HG02852 (cell line): Measurements from ENCODE around the gene SLC3A2.
A peak's percentile ranks its signal among the peaks of the same experiment; 100 is the strongest.
"Not testable (repeated sequence)": the region's sequence is repeated elsewhere in the genome, so short reads cannot be mapped to it uniquely, and the experiment has no call there.

ENCODE experiments used
- ATAC-seq: cut with Tn5 transposase; IDR thresholded peaks from one replicate; pipeline ENCODE4 v1.9.1; 2021; ENCODE audit warnings: mild to moderate bottlenecking, moderate library complexity; ENCODE audit not compliant: unreplicated experiment

Gene SLC3A2

DNA sequence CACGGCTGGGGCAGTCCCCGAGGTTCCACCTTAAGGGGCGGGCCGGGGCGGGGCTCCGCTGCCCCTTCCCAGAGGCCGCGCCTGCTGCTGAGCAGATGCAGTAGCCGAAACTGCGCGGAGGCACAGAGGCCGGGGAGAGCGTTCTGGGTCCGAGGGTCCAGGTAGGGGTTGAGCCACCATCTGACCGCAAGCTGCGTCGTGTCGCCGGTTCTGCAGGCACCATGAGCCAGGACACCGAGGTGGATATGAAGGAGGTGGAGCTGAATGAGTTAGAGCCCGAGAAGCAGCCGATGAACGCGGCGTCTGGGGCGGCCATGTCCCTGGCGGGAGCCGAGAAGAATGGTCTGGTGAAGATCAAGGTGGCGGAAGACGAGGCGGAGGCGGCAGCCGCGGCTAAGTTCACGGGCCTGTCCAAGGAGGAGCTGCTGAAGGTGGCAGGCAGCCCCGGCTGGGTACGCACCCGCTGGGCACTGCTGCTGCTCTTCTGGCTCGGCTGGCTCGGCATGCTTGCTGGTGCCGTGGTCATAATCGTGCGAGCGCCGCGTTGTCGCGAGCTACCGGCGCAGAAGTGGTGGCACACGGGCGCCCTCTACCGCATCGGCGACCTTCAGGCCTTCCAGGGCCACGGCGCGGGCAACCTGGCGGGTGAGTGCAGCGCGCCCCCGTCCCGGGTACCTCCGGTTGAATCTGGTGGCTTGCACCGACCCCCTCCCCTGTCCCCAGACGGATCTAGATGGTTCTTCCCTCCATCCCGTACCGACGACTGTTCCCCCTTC is at the start of gene SLC3A2:
Gene SLC3A2 (plus strand): TSS at position 94 of the 776 bp plus-strand sequence. CDS start 128 bp downstream, at position 222.
- peak; percentile 70 for ATAC-seq

DNA sequence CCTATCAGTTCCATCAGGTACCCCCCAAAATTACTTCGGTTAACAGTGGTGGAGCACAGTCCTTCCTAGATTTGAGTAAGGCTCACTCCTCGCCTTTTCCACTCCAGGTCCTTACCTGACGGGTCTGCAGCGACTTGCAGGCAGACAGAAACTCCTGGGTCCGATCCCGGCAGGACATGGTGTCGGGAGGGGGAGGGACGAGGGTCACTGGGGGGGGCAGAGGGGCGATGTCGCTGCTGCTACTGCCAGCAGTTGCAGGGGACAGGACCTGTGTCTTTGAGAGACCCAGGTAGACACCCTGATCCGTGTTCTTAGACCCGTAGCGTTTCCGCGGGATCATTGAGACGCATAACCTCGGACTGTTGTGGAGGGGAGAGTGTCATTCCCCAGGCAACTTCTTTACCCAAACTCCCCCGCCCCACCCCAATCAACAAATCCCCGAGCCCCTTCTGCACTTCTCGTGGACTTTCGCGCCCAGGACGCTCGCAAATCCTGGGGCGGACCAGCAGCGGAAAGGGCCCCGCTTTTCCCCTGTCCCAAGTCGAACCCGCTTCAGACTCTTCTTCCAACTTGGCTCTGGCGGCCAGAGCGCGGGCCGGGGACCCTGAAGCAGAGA is 49.7 kb upstream of the SLC3A2 start:
- ATAC-seq = no peak

DNA sequence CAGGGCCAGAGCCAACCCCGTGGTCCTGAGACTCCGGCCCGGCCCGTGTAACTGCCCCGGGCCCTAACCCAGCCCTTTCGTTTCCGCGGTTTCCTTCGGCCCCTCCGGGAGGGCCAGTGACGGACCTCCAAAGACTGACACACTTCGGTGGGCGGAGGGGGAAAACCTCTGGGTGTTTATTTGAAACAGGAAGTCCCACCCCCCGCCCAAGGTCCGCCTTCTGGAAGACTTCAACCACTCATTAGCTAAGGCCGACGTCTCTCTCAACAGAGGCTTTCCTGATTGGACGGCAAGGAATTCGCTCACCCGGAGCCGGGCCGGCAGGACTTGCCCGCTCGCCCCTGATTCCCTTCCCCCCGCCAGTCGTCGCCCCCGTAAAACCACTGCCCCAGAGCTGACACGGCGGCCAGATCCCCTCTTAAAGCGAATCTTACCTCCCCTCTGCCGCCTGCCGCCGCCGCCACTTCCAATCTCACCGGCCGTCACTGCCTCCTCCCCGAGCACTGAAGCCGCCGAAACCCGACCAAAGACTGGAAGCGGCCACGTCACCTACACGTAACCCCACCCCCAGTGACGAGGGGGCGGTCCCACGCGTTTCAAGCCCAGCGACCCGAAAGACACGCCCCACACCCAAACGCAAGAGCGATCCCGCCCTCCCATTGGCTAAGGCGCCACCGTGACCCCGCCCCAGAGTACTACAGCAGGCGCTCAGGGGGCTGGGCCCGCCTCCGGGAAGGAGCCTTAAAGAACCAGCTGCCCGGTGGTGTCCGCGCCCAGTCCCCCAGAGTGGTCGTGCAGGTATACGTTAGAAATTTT is 49.0 kb upstream of the SLC3A2 start, which contains the start of gene STX5:
Gene STX5 (minus strand): TSS at position 532 of the 816 bp plus-strand sequence. CDS start 808 bp downstream, outside the sequence.
- peak; percentile 85 for ATAC-seq

GRCh38 chr11:62832336-62833234 is 48.1 kb upstream of the SLC3A2 start, which contains the start of gene TEX54:
TSS of gene TEX54 (minus strand) at chr11:62832841.
- ATAC-seq = peak; percentile 13

DNA sequence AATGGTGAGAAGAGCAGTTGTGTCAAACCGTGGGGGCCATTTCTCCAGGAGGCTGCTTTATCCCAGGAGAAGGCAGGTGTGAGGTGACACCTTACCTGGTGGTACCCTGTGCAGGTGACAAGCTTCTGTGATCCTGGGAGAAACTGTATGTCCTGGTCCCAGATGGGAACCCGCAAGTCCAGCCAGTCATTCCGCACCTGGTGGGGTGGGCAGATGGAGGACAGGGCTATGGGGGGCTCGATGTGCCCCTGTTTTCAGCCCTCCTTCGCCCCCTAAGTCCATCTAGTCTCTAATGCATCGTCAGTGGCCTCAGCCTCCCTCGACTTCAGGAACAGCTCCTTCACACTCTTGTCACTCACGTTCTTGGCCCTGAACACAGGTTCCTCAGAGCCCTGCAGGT is 45.4 kb upstream of the SLC3A2 start:
- no peak for ATAC-seq

GRCh38 chr11:62839050-62839945 is 41.4 kb upstream of the SLC3A2 start, which contains the start of gene WDR74:
TSS of gene WDR74 (minus strand) at chr11:62839590. CDS start at chr11:62839570, 20 bp downstream.
- peak; percentile 39 for ATAC-seq

GRCh38 chr11:62840721-62841360 is 39.9 kb upstream of the SLC3A2 start:
- ATAC-seq = peak; percentile 7

- ATAC-seq = peak; percentile 63
These were observed 39.1 kb upstream of the SLC3A2 start for GRCh38 chr11:62841361-62842170.

DNA sequence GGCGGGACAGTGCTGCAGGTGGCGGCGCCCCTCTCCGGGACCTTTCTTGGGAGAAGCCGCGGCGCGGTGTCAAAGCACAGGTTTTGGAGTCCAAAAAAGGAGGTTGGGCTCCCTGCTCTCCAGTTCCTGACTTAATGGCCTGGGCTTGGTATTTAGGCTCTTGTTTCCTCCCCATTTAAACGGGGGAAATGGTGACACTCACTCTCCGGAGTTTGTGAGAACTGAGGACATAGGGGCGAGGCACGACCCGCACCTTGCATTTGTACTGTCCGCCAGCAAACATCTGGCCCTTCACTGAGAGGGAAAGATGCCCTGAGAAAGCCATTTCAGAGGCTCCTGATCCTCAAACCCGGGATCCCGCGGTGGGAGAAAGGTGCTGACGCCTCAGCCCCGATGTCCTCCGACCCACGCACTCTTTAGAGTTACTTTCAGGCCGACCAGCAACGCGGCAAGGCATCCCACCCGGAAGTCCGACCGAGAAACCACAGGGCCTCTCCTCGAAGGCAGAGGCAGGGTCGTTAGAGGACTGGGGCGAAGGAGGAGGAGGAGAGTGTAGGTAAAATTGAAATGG is 38.4 kb upstream of the SLC3A2 start:
- ATAC-seq = no peak

GRCh38 chr11:62842891-62843290 is 37.8 kb upstream of the SLC3A2 start:
- ATAC-seq = not testable (repeated sequence)

DNA sequence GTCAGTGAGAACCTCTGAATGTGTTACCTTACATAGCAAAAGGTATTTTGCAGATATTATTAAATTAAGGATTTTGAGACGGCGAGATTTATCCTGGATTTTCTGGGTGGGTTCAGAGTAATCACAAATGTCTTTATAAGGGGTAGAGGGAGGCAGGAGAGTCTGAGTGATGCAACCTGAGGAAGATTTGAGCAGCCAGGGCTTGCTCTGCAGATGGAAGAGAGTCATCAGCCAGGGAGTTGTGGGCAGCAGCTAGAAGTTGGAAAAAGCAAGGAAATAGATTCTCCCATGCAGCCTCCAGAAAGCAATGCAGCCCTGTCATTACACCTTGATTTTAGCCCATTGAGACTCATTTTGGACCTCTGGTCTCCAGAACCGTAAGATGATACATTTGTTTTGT is 37.2 kb upstream of the SLC3A2 start:
- ATAC-seq = no peak

DNA sequence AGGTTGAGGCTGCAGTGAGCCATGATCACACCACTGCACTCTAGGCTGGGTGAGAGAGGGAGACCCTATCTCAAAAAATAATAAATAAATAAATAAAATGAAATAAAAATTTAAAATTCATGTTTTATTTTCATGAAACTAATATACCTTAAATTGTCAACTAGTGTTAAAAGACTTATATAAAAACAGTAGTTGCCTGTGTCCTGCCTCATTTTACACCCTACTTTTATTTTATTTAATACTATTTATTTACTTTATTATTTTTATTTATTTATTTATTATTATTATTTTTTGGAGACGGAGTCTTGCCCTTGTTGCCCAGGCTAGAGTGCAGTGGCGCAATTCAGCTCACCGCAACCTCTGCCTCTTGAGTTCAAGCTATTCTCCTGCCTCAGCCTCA is 36.5 kb upstream of the SLC3A2 start:
- no peak for ATAC-seq

DNA sequence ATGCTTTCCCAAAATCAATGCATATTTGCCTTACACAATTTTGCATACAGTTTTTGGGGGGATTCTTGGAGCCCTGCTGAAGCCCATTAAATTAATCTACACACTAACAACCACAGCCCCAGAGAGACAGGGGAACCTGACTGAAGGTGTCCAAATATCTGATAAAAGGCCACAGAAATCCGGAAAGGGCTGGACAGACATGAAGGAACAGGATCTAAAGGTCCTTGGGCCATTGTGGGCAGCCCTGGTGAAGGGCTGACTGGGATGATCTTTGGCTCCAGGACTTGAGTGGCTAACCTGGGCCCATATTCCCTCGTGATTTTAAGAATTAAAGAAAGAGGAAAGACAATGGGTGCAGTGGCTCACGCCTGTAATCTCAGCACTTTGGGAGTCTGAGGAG is 34.5 kb upstream of the SLC3A2 start:
- ATAC-seq = no peak

GRCh38 chr11:62847767-62848314 is 32.9 kb upstream of the SLC3A2 start:
- ATAC-seq = no peak

GRCh38 chr11:62850911-62851806 is 29.5 kb upstream of the SLC3A2 start:
- ATAC-seq = no peak

DNA sequence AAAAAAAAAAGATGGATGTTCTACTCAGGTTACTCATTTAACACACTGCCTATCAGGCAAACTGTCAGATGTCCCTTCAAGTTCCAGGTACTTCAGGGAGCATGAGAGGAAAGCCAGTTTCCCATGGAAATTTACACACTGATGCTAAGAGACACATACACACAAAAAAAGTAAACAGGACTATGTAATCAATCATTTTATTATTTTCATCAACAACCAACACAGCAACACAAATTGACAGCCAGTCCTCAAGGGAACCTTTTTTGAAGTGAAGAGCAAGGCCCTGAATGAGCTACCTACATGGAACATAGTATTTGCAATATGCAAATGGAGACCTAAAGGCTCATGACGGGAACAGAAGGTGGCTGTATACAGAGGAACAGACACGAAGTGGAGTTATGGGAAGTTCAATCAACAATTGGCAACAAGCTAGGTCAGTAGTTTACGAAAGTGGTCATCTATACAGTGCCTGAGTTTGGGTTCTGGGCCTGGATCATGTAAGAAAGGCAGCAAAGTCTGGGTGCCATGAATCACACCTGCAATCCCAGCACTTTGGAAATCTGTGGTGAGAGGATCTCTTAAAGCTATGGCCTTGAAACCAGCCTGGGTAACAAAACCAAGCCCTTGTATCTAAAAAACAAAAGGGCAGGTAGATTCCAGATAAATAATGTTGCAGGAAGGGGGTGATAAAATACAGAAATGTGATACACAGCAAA is 28.7 kb upstream of the SLC3A2 start:
- ATAC-seq = no peak
